Thyroid gland (tissue), 4 donors: ENCODE measurements around the gene ACADL. TPM values are rescaled to one million over a fixed set of nuclear protein-coding genes. Genes with fewer than 3 reads are reported as not detected.

Experiments
- DNase-seq, 2 donors: peaks; one replicate each; pipeline ENCODE4 v3.0.0-alpha.2; 2019
- H3K27ac ChIP-seq, 3 donors: fragments of 200-600 bp; sonication (generic); 1 replicate in 2 of 3; 2 replicates in 1 of 3; pipeline ENCODE4 v1.5.1; 2016 to 2019; ENCODE audit warnings: mild to moderate bottlenecking in 1 of 3, moderate library complexity in 1 of 3
- H3K27me3 ChIP-seq: fragments of 200-600 bp; sonication (generic); one replicate; pipeline ENCODE4 v1.5.1; 2019
- H3K36me3 ChIP-seq, 2 donors: fragments of 200-600 bp; sonication (generic); one replicate each; pipeline ENCODE4 v1.5.1; 2016 to 2019
- H3K4me1 ChIP-seq, 2 donors: fragments of 200-600 bp; sonication (generic); one replicate each; pipeline ENCODE4 v1.5.1; 2017 to 2019
- H3K4me3 ChIP-seq, 3 donors: fragments of 200-600 bp; sonication (generic); replicated peaks in 1 of 3; 1 replicate in 2 of 3; 2 replicates in 1 of 3; pipeline ENCODE4 v1.5.1; 2016; ENCODE audit warnings: mild to moderate bottlenecking in 1 of 3
- H3K9me3 ChIP-seq: fragments of 200-600 bp; sonication (generic); one replicate; pipeline ENCODE4 v1.5.1; 2017
- POLR2A ChIP-seq, 2 donors: fragments of 450-650 bp; IDR thresholded peaks; one replicate each; pipeline ENCODE4 v1.6.1; 2017; ENCODE audit warnings: antibody characterized with exemption in 2 of 2, mild to moderate bottlenecking in 2 of 2, moderate library complexity in 1 of 2
- WGBS, 2 donors: methylation state at CpG; one replicate each; pipeline ENCODE4 v1.1.5; 2017; 5-methylcytosine and 5-hydroxymethylcytosine counted together
- intact Hi-C: fragments of 100-400 bp; cut with DNase I; formaldehyde crosslinking; loops from one replicate; pipeline ENCODE4 v1.15.1; 2023
- total RNA-seq, 4 donors: library from RNA; depleted of rRNA; stranded (reverse); fragments of >200 nt; gene quantifications; one replicate each; pipeline ENCODE4 v1.2.3, GENCODE V29; 2016
- TF ChIP-seq, protein P1 (sequence below), 6 experiments: fragments of 200-600 bp in 3 of 6; fragments of 450-650 bp in 3 of 6; sonication (generic) in 3 of 6; IDR thresholded peaks; one replicate each; pipeline ENCODE4 v1.5.1; 2016 to 2019; ENCODE audit warnings: antibody characterized with exemption in 6 of 6, mild to moderate bottlenecking in 2 of 6, inconsistent platforms in 1 of 6, moderate library complexity in 1 of 6

ACADL gene
- total RNA-seq, 4 donors from 2014 or later = 72.7 to 133 (median 111) TPM

DNA sequence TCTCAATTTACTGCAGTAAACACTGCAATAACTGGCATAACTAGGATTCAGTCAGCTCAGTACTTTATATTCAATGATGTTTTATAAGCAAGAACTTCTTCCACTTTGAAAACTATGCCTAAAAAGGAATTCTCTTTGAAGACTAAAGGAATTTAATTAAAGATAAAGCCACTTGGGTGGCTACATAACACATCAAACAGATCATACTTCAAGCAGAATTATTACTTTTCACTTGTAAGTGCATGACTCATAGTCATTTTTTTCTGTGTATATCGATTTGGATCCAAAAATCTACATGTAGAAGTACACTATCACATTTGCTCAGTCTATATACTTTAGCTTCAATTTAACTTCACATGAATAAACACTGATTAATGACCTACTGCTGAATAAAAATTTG, 58.0 kb downstream of the ACADL start:
- Histone ChIP-seq H3K27ac (peak overlapping the region; percentile 87 to 100 (median 100)), H3K4me1 (peaks cover 41 to 55% of the 10 kb centered on the region in 2 donors), H3K27me3 (no peaks in the 10 kb centered on the region), H3K36me3 (no peaks in the 10 kb centered on the region), H3K4me3 (no peak overlapping the region), H3K9me3 (no peaks in the 10 kb centered on the region)
- TF ChIP-seq, protein P1, sequence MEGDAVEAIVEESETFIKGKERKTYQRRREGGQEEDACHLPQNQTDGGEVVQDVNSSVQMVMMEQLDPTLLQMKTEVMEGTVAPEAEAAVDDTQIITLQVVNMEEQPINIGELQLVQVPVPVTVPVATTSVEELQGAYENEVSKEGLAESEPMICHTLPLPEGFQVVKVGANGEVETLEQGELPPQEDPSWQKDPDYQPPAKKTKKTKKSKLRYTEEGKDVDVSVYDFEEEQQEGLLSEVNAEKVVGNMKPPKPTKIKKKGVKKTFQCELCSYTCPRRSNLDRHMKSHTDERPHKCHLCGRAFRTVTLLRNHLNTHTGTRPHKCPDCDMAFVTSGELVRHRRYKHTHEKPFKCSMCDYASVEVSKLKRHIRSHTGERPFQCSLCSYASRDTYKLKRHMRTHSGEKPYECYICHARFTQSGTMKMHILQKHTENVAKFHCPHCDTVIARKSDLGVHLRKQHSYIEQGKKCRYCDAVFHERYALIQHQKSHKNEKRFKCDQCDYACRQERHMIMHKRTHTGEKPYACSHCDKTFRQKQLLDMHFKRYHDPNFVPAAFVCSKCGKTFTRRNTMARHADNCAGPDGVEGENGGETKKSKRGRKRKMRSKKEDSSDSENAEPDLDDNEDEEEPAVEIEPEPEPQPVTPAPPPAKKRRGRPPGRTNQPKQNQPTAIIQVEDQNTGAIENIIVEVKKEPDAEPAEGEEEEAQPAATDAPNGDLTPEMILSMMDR (IDR thresholded peaks at IDR 0.05) = no peak
- no peak for TF ChIP-seq POLR2A (IDR thresholded peaks at IDR 0.05)
- WGBS, 2 donors = 58 to 64% methylated on average over 1 of the region's 1 CpG
- no peak for DNase-seq
- intact Hi-C loops = no loop called here

DNA sequence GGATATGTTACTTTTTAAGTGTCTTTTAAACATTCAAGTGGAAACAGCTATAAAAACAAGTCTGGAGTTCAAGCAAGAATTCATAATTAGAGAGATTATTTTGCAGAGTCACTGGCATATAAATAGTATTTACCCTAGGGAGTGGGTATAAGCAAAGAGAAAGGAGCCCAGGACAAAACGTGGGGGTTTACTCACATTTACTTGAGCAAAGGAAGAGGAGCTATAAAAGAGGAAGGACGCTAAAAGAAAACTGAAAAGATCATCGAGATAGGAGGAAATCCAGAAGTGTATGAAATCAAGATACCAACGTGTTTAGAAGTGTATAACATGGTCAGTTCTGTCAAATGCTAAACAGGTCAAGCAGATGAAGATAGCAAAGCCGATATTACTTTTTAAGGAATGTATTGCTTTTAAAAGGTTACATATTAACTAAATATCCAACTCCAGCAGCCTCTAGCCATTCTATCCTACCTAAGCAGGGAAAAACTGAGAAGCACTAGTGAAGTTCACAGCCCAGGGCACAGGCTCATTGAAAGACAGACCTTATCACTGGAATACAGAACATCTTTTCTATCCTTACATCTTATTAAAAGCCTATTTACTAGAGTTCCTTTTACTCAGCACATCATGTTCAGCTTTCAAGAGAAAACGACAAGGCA, 62.7 kb downstream of the ACADL start:
- Histone ChIP-seq H3K4me1 (peaks cover 34 to 48% of the 10 kb centered on the region in 2 donors), H3K4me3 (no peak overlapping the region), H3K27me3 (no peaks in the 10 kb centered on the region), H3K9me3 (no peaks in the 10 kb centered on the region), H3K36me3 (no peaks in the 10 kb centered on the region), H3K27ac (peak overlapping the region; percentile 30 to 55 (median 48))
- TF ChIP-seq, protein P1 (IDR thresholded peaks at IDR 0.05) = no peak
- no peak for TF ChIP-seq POLR2A (IDR thresholded peaks at IDR 0.05)
- DNase-seq = no peak
- WGBS, 2 donors = 46 to 48% methylated on average over 6 of the region's 6 CpGs
- intact Hi-C loops = no loop called here

DNA sequence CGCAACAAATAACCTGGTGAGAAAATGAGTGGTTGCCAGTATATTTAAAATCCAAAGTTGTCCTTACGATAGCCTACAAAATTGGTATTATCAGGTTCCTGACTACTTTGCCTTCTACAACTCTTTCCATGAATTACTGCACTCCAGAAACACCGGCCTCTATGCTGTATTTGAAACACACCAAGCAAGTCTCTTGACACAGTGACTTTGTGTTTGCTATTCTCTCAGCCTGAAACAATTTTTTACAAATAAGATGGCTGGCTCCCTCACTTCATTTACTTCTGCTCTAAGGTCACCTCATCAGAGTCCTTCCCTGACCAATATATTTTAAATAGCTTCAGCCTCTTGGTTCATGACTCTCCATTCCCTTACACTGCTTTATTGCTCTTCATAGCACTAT, 66.2 kb downstream of the ACADL start:
- no peak overlapping the region for H3K27ac ChIP-seq
- H3K4me3 ChIP-seq = no peak overlapping the region
- intact Hi-C loops = no loop called here
- TF ChIP-seq, protein P1 (IDR thresholded peaks at IDR 0.05) = no peak
- TF ChIP-seq POLR2A (IDR thresholded peaks at IDR 0.05) = no peak
- WGBS, 2 donors = 95 to 97% methylated on average over 3 of the region's 3 CpGs
- H3K4me1 ChIP-seq = peaks cover 20 to 21% of the 10 kb centered on the region in 2 donors
- no peaks in the 10 kb centered on the region for H3K9me3 ChIP-seq
- no peaks in the 10 kb centered on the region for H3K27me3 ChIP-seq
- no peaks in the 10 kb centered on the region for H3K36me3 ChIP-seq
- no peak for DNase-seq

DNA sequence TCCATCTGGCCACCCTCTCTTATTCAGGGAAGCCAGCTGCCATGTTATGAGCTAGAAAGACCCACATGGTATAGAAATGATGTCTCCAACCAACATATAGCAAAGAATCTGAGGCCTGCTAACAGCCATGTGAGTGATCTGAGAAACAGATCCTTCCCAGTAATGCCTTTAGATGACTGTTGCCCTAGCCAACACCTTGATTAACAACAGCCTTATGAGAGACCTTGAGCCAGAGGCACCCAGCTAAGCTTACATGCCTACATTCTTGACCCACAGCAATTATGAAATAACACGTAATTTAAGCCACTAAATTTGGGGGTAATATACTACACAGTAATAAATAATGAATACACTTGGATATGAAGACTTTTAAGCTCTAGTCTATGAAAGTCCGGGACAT, 67.0 kb downstream of the ACADL start:
- no peaks in the 10 kb centered on the region for H3K36me3 ChIP-seq
- no peak overlapping the region for H3K27ac ChIP-seq
- no peak for DNase-seq
- no peaks in the 10 kb centered on the region for H3K9me3 ChIP-seq
- H3K27me3 ChIP-seq = no peaks in the 10 kb centered on the region
- 93 to 97% methylated on average over 2 of the region's 2 CpGs for WGBS, 2 donors
- H3K4me3 ChIP-seq = no peak overlapping the region
- peaks cover 17 to 19% of the 10 kb centered on the region in 2 donors for H3K4me1 ChIP-seq
- intact Hi-C loops = no loop called here
- TF ChIP-seq, protein P1 (IDR thresholded peaks at IDR 0.05) = no peak
- TF ChIP-seq POLR2A (IDR thresholded peaks at IDR 0.05) = no peak

DNA sequence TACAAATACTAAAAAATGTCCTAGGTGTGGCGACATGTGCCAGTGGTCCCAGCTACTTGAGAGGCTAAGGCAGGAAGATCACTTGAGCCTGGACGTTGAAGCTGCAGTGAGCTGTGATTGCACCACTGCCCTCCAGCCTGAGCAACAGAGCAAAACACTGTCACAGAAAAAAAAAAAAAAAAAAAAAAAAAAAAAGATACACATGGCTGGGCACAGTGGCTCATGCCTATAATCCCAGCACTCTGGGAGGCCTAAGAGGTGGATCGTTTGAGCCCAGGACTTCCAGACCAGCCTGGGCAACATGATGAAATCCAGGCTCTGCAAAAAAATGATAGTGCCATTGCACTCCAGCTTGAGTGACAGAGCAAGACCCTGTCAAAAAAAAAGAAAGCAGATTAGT, 67.7 kb downstream of the ACADL start:
- Histone ChIP-seq H3K36me3 (no peaks in the 10 kb centered on the region), H3K27ac (no peak overlapping the region), H3K27me3 (no peaks in the 10 kb centered on the region), H3K4me1 (peaks cover 10 to 12% of the 10 kb centered on the region in 2 donors), H3K9me3 (no peaks in the 10 kb centered on the region), H3K4me3 (no peak overlapping the region)
- whole genome bisulfite sequencing, 2 donors = 37 to 59% methylated on average over 3 of the region's 3 CpGs
- DNase-seq = peak; percentile 31 to 39
- TF ChIP-seq POLR2A (IDR thresholded peaks at IDR 0.05) = no peak
- TF ChIP-seq, protein P1 (IDR thresholded peaks at IDR 0.05) = no peak
- intact Hi-C loops = no loop called here
